Loucy (cell line): ENCODE data around the gene PDE11A.
"Not testable (repeated sequence)": the region's sequence is repeated elsewhere in the genome, so short reads cannot be mapped to it uniquely, and the experiment has no call there.

Experiments used
- H2AFZ ChIP-seq: fragments of 200-600 bp; sonication (generic); 2 replicates; pipeline ENCODE4 v1.6.0; 2016; ENCODE audit warnings: antibody characterized with exemption, mild to moderate bottlenecking, low read length, moderate library complexity
- H3F3A ChIP-seq: fragments of 200-600 bp; 2 replicates; pipeline ENCODE4 v1.6.0; 2016; ENCODE audit warnings: antibody characterized with exemption, low read depth, mild to moderate bottlenecking
- H3K27me3 ChIP-seq: fragments of 200-600 bp; sonication (generic); 2 replicates; pipeline ENCODE4 v1.6.1; 2014; ENCODE audit warnings: low read length, mild to moderate bottlenecking; ENCODE audit not compliant: insufficient read depth, poor library complexity, severe bottlenecking
- H3K36me3 ChIP-seq: fragments of 200-600 bp; sonication (generic); 2 replicates; pipeline ENCODE4 v1.6.1; 2016; ENCODE audit warnings: low read length; ENCODE audit not compliant: insufficient read depth
- H3K4me1 ChIP-seq: fragments of 200-600 bp; sonication (generic); 2 replicates; pipeline ENCODE4 v1.5.1; 2014; ENCODE audit warnings: low read length, mild to moderate bottlenecking; ENCODE audit not compliant: insufficient read depth, poor library complexity, severe bottlenecking
- H3K4me2 ChIP-seq: fragments of 200-600 bp; sonication (generic); 2 replicates; pipeline ENCODE4 v1.6.0; 2014; ENCODE audit warnings: antibody characterized with exemption, low read length, low read depth, mild to moderate bottlenecking; ENCODE audit not compliant: poor library complexity, severe bottlenecking
- H3K4me3 ChIP-seq: fragments of 200-600 bp; sonication (generic); 2 replicates; pipeline ENCODE4 v1.5.1; 2014; ENCODE audit warnings: low read length, mild to moderate bottlenecking, mixed read lengths; ENCODE audit not compliant: poor library complexity, severe bottlenecking
- H3K79me2 ChIP-seq: fragments of 200-600 bp; sonication (generic); 2 replicates; pipeline ENCODE4 v1.6.1; 2014; ENCODE audit warnings: low read length; ENCODE audit not compliant: insufficient read depth
- H3K9ac ChIP-seq: fragments of 200-600 bp; sonication (generic); 2 replicates; pipeline ENCODE4 v1.6.0; 2014; ENCODE audit warnings: mild to moderate bottlenecking, low read depth, low read length, moderate library complexity; ENCODE audit not compliant: poor library complexity, severe bottlenecking
- H3K9me2 ChIP-seq: fragments of 200-600 bp; sonication (generic); replicated peaks from 2 replicates; pipeline ENCODE4 v1.6.1; 2016; ENCODE audit warnings: low read depth, low read length, mixed read lengths
- H3K9me3 ChIP-seq: fragments of 200-600 bp; sonication (generic); 2 replicates; pipeline ENCODE4 v1.6.1; 2014; ENCODE audit warnings: mild to moderate bottlenecking, antibody characterized with exemption, low read length, low read depth; ENCODE audit not compliant: insufficient read depth
- H4K20me1 ChIP-seq: fragments of 200-600 bp; sonication (generic); 2 replicates; pipeline ENCODE4 v1.6.0; 2014; ENCODE audit warnings: antibody characterized with exemption, low read length, mild to moderate bottlenecking; ENCODE audit not compliant: insufficient read depth, poor library complexity, severe bottlenecking
- EZH2phosphoT487 ChIP-seq: fragments of 200-600 bp; IDR thresholded peaks from 2 replicates; pipeline ENCODE4 v1.6.1; 2018; ENCODE audit warnings: antibody characterized with exemption, mild to moderate bottlenecking, moderate library complexity, borderline replicate concordance
- TF ChIP-seq, protein P1 (sequence below): fragments of 200-600 bp; sonication (generic); conservative IDR thresholded peaks from 2 replicates; pipeline ENCODE4 v1.5.1; 2014; ENCODE audit warnings: mild to moderate bottlenecking, antibody characterized with exemption, low read length

The PDE11A gene

DNA sequence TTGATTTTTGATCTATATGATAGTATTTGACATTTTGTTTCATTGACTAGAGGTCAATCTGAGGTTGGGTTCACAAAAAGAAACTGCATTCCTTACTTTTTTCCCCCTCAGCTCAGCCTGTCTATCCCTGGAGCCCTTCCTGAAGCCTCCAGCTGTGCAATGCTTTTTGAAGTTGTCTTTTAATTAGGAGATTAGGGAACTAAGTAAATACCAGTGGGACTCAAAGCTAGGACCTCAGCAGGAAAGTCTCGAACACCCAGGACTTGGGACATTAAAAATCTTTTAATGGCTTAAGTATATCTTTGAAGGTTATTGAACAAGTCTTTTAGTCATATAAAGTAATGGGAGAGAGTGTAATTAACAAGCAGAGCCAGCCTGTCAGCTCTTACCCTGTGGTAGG is 220.2 kb downstream of the PDE11A start:
- H3K9me2 ChIP-seq = no peaks in the 10 kb centered on the region
- H3F3A ChIP-seq = no peaks in the 10 kb centered on the region
- no peak overlapping the region for H2AFZ ChIP-seq
- H3K4me2 ChIP-seq = no peak overlapping the region
- no peaks in the 10 kb centered on the region for H3K36me3 ChIP-seq
- H3K4me1 ChIP-seq = no peaks in the 10 kb centered on the region
- TF ChIP-seq, protein P1, sequence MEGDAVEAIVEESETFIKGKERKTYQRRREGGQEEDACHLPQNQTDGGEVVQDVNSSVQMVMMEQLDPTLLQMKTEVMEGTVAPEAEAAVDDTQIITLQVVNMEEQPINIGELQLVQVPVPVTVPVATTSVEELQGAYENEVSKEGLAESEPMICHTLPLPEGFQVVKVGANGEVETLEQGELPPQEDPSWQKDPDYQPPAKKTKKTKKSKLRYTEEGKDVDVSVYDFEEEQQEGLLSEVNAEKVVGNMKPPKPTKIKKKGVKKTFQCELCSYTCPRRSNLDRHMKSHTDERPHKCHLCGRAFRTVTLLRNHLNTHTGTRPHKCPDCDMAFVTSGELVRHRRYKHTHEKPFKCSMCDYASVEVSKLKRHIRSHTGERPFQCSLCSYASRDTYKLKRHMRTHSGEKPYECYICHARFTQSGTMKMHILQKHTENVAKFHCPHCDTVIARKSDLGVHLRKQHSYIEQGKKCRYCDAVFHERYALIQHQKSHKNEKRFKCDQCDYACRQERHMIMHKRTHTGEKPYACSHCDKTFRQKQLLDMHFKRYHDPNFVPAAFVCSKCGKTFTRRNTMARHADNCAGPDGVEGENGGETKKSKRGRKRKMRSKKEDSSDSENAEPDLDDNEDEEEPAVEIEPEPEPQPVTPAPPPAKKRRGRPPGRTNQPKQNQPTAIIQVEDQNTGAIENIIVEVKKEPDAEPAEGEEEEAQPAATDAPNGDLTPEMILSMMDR = no peak
- no peak for TF ChIP-seq EZH2phosphoT487
- H3K79me2 ChIP-seq = no peaks in the 10 kb centered on the region
- H3K4me3 ChIP-seq = no peak overlapping the region
- H4K20me1 ChIP-seq = no peaks in the 10 kb centered on the region
- H3K9me3 ChIP-seq = peaks cover 9% of the 10 kb centered on the region; the same call in 1 of the 2 replicates
- no peak overlapping the region for H3K9ac ChIP-seq
- no peaks in the 10 kb centered on the region for H3K27me3 ChIP-seq

DNA sequence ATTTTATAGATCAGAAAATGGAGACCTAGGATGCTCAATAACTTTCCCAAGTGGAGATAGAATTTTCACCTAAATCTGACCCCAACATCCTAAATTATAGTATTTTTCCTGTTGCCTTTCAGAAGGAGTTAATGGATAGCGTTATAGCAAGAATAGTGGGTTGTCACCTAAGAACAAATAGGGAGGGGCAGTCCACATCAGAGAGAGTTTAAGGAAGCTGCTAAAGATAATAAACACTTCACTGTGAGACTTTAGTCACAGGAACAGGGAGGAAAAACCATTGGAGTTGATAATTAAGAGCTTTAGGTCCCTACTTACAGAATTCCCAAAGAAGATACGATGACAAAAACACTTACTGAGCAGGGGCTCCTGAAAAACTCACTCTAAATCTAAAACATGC is 229.4 kb downstream of the PDE11A start:
- H3K79me2 ChIP-seq = no peaks in the 10 kb centered on the region
- H4K20me1 ChIP-seq = no peaks in the 10 kb centered on the region
- TF ChIP-seq, protein P1 = no peak
- no peak for TF ChIP-seq EZH2phosphoT487
- no peaks in the 10 kb centered on the region for H3K27me3 ChIP-seq
- H3K9me2 ChIP-seq = no peaks in the 10 kb centered on the region
- H3K36me3 ChIP-seq = no peaks in the 10 kb centered on the region
- H3K4me3 ChIP-seq = no peak overlapping the region
- H3F3A ChIP-seq = no peaks in the 10 kb centered on the region
- H3K9ac ChIP-seq = no peak overlapping the region
- no peak overlapping the region for H3K4me2 ChIP-seq
- H3K9me3 ChIP-seq = no peaks in the 10 kb centered on the region
- H3K4me1 ChIP-seq = no peaks in the 10 kb centered on the region
- H2AFZ ChIP-seq = no peak overlapping the region

DNA sequence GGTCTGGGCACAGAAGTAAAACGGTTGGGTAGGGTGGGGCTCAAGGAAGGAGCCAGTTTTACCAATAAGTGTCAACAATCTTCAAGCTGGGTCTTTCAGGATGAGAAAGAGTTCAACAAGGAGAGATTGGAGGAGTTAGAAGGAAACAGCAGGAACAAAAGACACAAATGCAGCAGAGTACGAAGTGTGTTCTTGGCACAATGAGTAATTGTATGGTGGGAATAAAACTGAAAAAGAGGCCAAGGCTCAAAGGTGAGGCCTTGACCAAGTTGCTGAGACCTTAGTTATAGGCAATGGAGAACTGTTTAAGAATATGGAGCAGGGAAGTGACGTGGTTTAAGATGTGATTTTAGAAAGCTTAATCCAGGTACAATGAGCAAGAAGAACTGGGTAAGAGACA is 230.3 kb downstream of the PDE11A start:
- TF ChIP-seq, protein P1 = no peak
- no peak for TF ChIP-seq EZH2phosphoT487
- Histone ChIP-seq H3K9me3 (peaks cover 4% of the 10 kb centered on the region; the same call in 1 of the 2 replicates), H3K4me2 (no peak overlapping the region), H3K27me3 (no peaks in the 10 kb centered on the region), H3K9me2 (no peaks in the 10 kb centered on the region), H3F3A (no peaks in the 10 kb centered on the region), H3K79me2 (no peaks in the 10 kb centered on the region), H3K4me3 (no peak overlapping the region), H2AFZ (no peak overlapping the region), H4K20me1 (no peaks in the 10 kb centered on the region), H3K4me1 (no peaks in the 10 kb centered on the region), H3K9ac (no peak overlapping the region), H3K36me3 (no peaks in the 10 kb centered on the region)

DNA sequence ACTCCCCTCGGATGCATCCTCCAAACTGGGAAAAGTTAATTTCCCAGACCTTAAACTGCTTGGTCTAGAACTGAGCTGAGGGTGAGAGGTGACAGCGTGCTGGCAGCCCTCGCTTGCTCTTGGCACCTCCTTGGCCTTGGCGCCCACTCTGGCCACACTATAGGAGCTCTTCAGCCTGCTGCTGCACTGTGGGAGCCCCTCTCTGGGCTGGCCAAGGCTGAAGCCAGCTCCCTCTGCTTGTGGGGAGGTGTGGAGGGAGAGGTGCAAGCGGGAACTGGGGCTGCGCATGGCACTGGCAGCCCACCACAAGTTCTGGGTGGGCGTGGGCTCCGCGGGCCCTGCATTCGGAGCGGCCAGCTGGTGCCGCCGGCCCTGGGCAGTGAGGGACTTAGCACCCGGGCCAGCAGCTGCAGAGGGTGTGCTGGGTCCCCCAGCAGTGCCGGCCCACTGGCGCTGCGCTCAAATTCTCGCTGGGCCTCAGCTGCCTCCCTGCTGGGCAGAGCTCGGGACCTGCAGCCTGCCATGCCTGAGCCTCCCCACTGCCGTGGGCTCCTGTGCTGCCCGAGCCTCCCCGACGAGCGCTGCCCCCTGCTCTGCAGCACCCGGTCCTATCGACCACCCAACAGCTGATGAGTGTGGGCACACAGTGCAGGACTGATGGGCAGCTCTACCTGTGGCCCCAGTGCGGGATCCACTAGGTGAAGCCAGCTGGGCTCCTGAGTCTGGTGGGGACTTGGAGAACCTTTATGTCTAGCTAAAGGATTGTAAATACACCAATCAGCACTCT is 237.0 kb downstream of the PDE11A start:
- H3K4me2 ChIP-seq, H3K4me3 ChIP-seq, H3K36me3 ChIP-seq, H3F3A ChIP-seq, H2AFZ ChIP-seq, H3K27me3 ChIP-seq, H3K4me1 ChIP-seq, H3K79me2 ChIP-seq, H3K9me2 ChIP-seq, H4K20me1 ChIP-seq, H3K9ac ChIP-seq: not testable (repeated sequence)
- peaks cover 15% of the 10 kb centered on the region; the same call in 1 of the 2 replicates for H3K9me3 ChIP-seq
